ENCODE results near the gene MT1M. TPM values are rescaled to one million over a fixed set of nuclear protein-coding genes. Genes with fewer than 3 reads are reported as not detected.
A peak's percentile ranks its signal among the peaks of the same experiment; 100 is the strongest.
"Not testable (repeated sequence)": the region's sequence is repeated elsewhere in the genome, so short reads cannot be mapped to it uniquely, and the experiment has no call there.

Gene MT1M
- total and polyA plus RNA-seq, 4 donors = 4.0 to 10.5 (median 5.4) TPM

- no peak within 1 kb of the TSS for H3K27ac ChIP-seq (ENCODE audit: low read depth, low read length)
Measured at GRCh38 chr16:56657555-56658326, 25.3 kb downstream of the MT1M start, which contains the start of gene MT1F. MT1F (plus strand) TSS chr16:56657959; CDS start chr16:56658059, 100 bp downstream.

GRCh38 chr16:56658327-56658875 lies 25.9 kb downstream of the MT1M start:
- H3K4me3 ChIP-seq (ENCODE audit: low read depth, low read length) = peak overlapping the region; percentile 60
- no peaks in the 10 kb centered on the region for H3K36me3 ChIP-seq (ENCODE audit: control insufficient read depth, insufficient read depth, low read length)
- peaks cover 29% of the 10 kb centered on the region for H3K27me3 ChIP-seq (ENCODE audit: control insufficient read depth, insufficient read depth, low read length)
- DNase-seq (ENCODE audit: low read depth in 4 of 6, low spot score in 6 of 6) = no peak
- H3K9me3 ChIP-seq (ENCODE audit: control insufficient read depth, insufficient read depth, low read length) = no peaks in the 10 kb centered on the region
- peaks cover 33% of the 10 kb centered on the region for H3K4me1 ChIP-seq (ENCODE audit: control insufficient read depth, insufficient read depth, low read length)
- WGBS (ENCODE audit: insufficient coverage) = 31% methylated on average over 10 of the region's 10 CpGs
- no peak overlapping the region for H3K27ac ChIP-seq (ENCODE audit: low read depth, low read length)

More at GRCh38 chr16:56657555-56658326, 25.3 kb downstream of the MT1M start, which contains the start of gene MT1F:
- H3K4me3 ChIP-seq (ENCODE audit: low read depth, low read length) = peak within 1 kb of the TSS; percentile 60
- peaks cover 23% of the 10 kb centered on the region for H3K27me3 ChIP-seq (ENCODE audit: control insufficient read depth, insufficient read depth, low read length)
- DNase-seq (ENCODE audit: low read depth in 4 of 6, low spot score in 6 of 6) = peak in 2 of 6 donors; percentile 57 to 70
- H3K9me3 ChIP-seq (ENCODE audit: control insufficient read depth, insufficient read depth, low read length) = no peaks in the 10 kb centered on the region
- no peaks in the 10 kb centered on the region for H3K36me3 ChIP-seq (ENCODE audit: control insufficient read depth, insufficient read depth, low read length)
- under 1% methylated on average over 45 of the region's 46 CpGs for WGBS (ENCODE audit: insufficient coverage)
- peaks cover 29% of the 10 kb centered on the region for H3K4me1 ChIP-seq (ENCODE audit: control insufficient read depth, insufficient read depth, low read length)

DNA sequence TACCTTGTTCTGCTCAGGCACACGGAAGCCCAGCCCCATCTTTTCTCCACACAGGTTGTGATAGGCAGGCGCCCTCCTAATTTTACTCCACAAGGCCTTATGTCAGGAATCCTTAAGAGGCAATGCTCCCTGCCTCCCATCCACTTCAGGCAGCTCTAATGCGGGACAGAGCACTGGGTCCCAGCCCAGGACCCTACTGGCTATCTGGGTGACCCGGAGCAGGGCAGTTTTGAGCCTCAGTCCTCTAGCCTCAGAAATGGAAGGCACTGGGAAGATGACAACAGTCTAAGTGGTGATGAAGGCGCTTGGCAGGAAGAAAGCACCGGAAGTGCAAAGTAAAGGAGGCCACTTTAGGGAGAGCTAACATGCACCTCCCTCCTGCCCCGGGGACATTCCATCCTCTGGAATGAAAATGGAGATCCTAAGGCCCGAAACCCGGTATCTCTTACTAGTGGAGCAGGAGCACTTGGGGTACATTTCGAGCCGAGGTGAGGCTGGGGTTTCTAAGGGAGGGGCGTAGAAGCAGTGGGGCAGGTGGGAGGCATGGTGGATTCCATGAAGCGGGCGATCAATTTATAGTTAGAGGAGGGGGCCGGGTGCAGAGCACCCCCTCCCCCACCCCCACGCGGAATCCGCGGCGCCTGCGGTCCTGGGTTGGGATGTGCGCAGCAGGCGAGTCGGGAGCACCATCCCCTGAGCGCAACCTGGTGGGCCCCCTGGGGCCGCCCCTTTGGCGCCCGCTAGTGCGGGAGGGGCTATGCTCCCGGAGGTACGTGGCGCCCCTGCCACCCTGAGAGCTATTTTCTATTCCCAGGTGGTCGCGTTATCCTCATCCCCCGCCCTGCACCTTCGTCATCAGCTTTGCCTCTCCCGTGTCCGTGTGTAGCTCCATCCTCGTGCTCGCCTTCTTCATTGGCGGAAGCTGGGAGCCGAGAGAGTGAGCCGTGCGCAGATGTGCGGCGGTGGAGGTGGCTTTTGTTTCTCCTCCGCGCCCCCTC lies 30.2 kb downstream of the MT1M start:
- peak in 3 of 6 donors; percentile 14 to 91 (median 53) for DNase-seq (ENCODE audit: low read depth in 4 of 6, low spot score in 6 of 6)
- WGBS (ENCODE audit: insufficient coverage) = 13% methylated on average over 36 of the region's 48 CpGs
- H3K27ac ChIP-seq (ENCODE audit: low read depth, low read length) = no peak overlapping the region
- no peaks in the 10 kb centered on the region for H3K36me3 ChIP-seq (ENCODE audit: control insufficient read depth, insufficient read depth, low read length)
- H3K4me3 ChIP-seq (ENCODE audit: low read depth, low read length) = peak overlapping the region; percentile 5
- peaks cover 28% of the 10 kb centered on the region for H3K4me1 ChIP-seq (ENCODE audit: control insufficient read depth, insufficient read depth, low read length)
- peaks cover 53% of the 10 kb centered on the region for H3K27me3 ChIP-seq (ENCODE audit: control insufficient read depth, insufficient read depth, low read length)
- H3K9me3 ChIP-seq (ENCODE audit: control insufficient read depth, insufficient read depth, low read length) = no peaks in the 10 kb centered on the region

GRCh38 chr16:56664506-56664905 lies 32.0 kb downstream of the MT1M start:
- no peak overlapping the region for H3K27ac ChIP-seq (ENCODE audit: low read depth, low read length)
- H3K36me3 ChIP-seq (ENCODE audit: control insufficient read depth, insufficient read depth, low read length) = no peaks in the 10 kb centered on the region
- peaks cover 64% of the 10 kb centered on the region for H3K27me3 ChIP-seq (ENCODE audit: control insufficient read depth, insufficient read depth, low read length)
- H3K4me1 ChIP-seq (ENCODE audit: control insufficient read depth, insufficient read depth, low read length) = peaks cover 27% of the 10 kb centered on the region
- DNase-seq (ENCODE audit: low read depth in 4 of 6, low spot score in 6 of 6) = no peak
- WGBS (ENCODE audit: insufficient coverage) = no CpG with 5 or more reads among the region's 1 CpG
- H3K4me3 ChIP-seq (ENCODE audit: low read depth, low read length) = no peak overlapping the region
- no peaks in the 10 kb centered on the region for H3K9me3 ChIP-seq (ENCODE audit: control insufficient read depth, insufficient read depth, low read length)

DNA sequence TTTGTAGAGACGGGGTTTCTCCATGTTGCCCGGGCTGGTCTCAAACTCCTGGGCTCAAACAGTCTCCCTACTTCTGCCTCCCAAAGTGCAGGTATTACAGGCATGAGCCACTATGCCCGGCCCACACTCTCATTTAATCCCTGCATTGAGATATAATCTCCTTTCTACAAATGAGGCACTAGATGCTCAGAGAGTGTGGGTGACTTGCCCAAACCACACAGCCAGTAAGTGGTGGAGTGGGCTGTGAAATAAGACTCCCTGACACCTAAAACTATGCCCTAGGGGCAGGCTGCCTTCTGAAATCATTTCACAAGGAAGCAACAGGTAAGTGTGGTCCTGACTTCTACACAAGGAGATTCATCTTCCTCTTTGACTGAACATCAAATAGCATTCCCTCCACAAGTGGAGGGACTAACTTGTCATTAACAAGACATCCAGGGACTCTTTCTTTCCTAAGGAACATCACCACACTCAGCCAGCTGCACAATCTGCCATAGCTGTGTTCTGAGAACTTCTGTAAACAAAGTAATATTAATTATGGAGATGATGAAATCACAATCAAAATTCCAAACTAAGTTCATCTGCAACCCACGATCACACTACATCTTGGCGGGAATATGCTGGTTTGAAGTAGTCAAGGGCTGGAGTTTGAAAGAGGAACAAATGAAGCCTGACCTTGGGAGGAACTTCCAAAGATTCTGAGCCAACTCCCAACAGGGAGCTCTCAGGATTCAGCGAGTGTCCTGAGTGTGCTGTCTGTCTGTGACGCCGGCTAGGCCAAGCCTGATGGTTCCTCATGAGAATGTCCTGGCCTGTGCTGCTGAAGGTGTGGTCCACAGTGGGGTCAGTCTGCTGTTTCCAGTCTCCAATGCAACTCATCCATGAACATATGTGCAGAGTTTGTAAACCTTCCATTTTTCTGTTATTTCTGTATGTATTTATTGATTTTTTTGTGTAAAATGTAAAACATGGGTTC lies 33.1 kb downstream of the MT1M start:
- WGBS (ENCODE audit: insufficient coverage) = 58% methylated on average over 5 of the region's 8 CpGs
- peaks cover 72% of the 10 kb centered on the region for H3K27me3 ChIP-seq (ENCODE audit: control insufficient read depth, insufficient read depth, low read length)

GRCh38 chr16:56667581-56668571 lies 35.4 kb downstream of the MT1M start, which contains the start of gene MT1G:
MT1G (minus strand) TSS chr16:56668065; CDS start chr16:56667993, 72 bp downstream.
- no peaks in the 10 kb centered on the region for H3K36me3 ChIP-seq (ENCODE audit: control insufficient read depth, insufficient read depth, low read length)
- WGBS (ENCODE audit: insufficient coverage) = 9% methylated on average over 45 of the region's 46 CpGs
- H3K9me3 ChIP-seq (ENCODE audit: control insufficient read depth, insufficient read depth, low read length) = no peaks in the 10 kb centered on the region
- peaks cover 20% of the 10 kb centered on the region for H3K4me1 ChIP-seq (ENCODE audit: control insufficient read depth, insufficient read depth, low read length)
- DNase-seq (ENCODE audit: low read depth in 4 of 6, low spot score in 6 of 6) = peak in 1 of 6 donors; percentile 17
- no peak within 1 kb of the TSS for H3K4me3 ChIP-seq (ENCODE audit: low read depth, low read length)
- peaks cover 78% of the 10 kb centered on the region for H3K27me3 ChIP-seq (ENCODE audit: control insufficient read depth, insufficient read depth, low read length)
- no peak within 1 kb of the TSS for H3K27ac ChIP-seq (ENCODE audit: low read depth, low read length)

More for the DNA sequence above, 33.1 kb downstream of the MT1M start:
- DNase-seq (ENCODE audit: low read depth in 4 of 6, low spot score in 6 of 6); H3K9me3 ChIP-seq (ENCODE audit: control insufficient read depth, insufficient read depth, low read length); H3K27ac ChIP-seq (ENCODE audit: low read depth, low read length); H3K36me3 ChIP-seq (ENCODE audit: control insufficient read depth, insufficient read depth, low read length); H3K4me3 ChIP-seq (ENCODE audit: low read depth, low read length): not testable (repeated sequence)
- peaks cover 30% of the 10 kb centered on the region for H3K4me1 ChIP-seq (ENCODE audit: control insufficient read depth, insufficient read depth, low read length)

GRCh38 chr16:56669005-56669839 lies 36.8 kb downstream of the MT1M start, which contains the start of gene MT1H:
MT1H (plus strand) TSS chr16:56669814; CDS start chr16:56669885, 71 bp downstream.
- WGBS (ENCODE audit: insufficient coverage) = 10% methylated on average over 37 of the region's 38 CpGs
- Histone ChIP-seq H3K4me3 (ENCODE audit: low read depth, low read length) (no peak within 1 kb of the TSS), H3K36me3 (ENCODE audit: control insufficient read depth, insufficient read depth, low read length) (no peaks in the 10 kb centered on the region), H3K27me3 (ENCODE audit: control insufficient read depth, insufficient read depth, low read length) (peaks cover 73% of the 10 kb centered on the region), H3K9me3 (ENCODE audit: control insufficient read depth, insufficient read depth, low read length) (no peaks in the 10 kb centered on the region), H3K4me1 (ENCODE audit: control insufficient read depth, insufficient read depth, low read length) (peaks cover 17% of the 10 kb centered on the region), H3K27ac (ENCODE audit: low read depth, low read length) (no peak within 1 kb of the TSS)
- no peak for DNase-seq (ENCODE audit: low read depth in 4 of 6, low spot score in 6 of 6)
